Lung (tissue), 12 donors: ENCODE measurements around the gene GUCY2C. TPM values are rescaled to one million over a fixed set of nuclear protein-coding genes. Genes with fewer than 3 reads are reported as not detected.

Experiments
- ATAC-seq: fragments of 200-7000 bp; cut with Tn5 transposase; one replicate; pipeline ENCODE4 v1.9.1; 2020; ENCODE audit warnings: moderate number of reproducible peaks; ENCODE audit not compliant: insufficient read depth, low FRiP score
- DNase-seq, 3 donors: peaks; one replicate each; pipeline ENCODE4 v3.0.0-alpha.2; 2013 to 2017
- H3K27ac ChIP-seq, 2 donors: one replicate each; pipeline ENCODE4 v1.5.1; 2013; ENCODE audit warnings: mild to moderate bottlenecking in 2 of 2, moderate library complexity in 2 of 2, control low read depth in 1 of 2, inconsistent platforms in 1 of 2, low read depth in 1 of 2, low read length in 1 of 2
- H3K27me3 ChIP-seq, 3 donors: one replicate each; pipeline ENCODE4 v1.5.1; 2013; ENCODE audit warnings: low read length in 2 of 3; ENCODE audit not compliant: control insufficient read depth in 3 of 3, insufficient read depth in 3 of 3
- H3K36me3 ChIP-seq, 4 donors: one replicate each; pipeline ENCODE4 v1.5.1; 2013; ENCODE audit warnings: low read length in 4 of 4, mild to moderate bottlenecking in 1 of 4, moderate library complexity in 1 of 4; ENCODE audit not compliant: control insufficient read depth in 4 of 4, insufficient read depth in 4 of 4
- H3K4me1 ChIP-seq, 5 donors: one replicate each; pipeline ENCODE4 v1.5.1; 2013; ENCODE audit warnings: low read length in 5 of 5, mild to moderate bottlenecking in 2 of 5, moderate library complexity in 1 of 5; ENCODE audit not compliant: control insufficient read depth in 5 of 5, insufficient read depth in 5 of 5
- H3K4me3 ChIP-seq: one replicate; pipeline ENCODE4 v1.5.1; 2013; ENCODE audit warnings: mild to moderate bottlenecking, control low read depth, moderate library complexity
- H3K9ac ChIP-seq, 2 donors: one replicate each; pipeline ENCODE4 v1.5.1; 2013; ENCODE audit warnings: low read length in 2 of 2, control low read depth in 1 of 2; ENCODE audit not compliant: insufficient read depth in 1 of 2
- H3K9me3 ChIP-seq, 4 donors: one replicate each; pipeline ENCODE4 v1.5.1; 2013; ENCODE audit warnings: low read length in 3 of 4, mild to moderate bottlenecking in 1 of 4, moderate library complexity in 1 of 4; ENCODE audit not compliant: control insufficient read depth in 4 of 4, insufficient read depth in 3 of 4
- CTCF ChIP-seq: IDR thresholded peaks from 2 replicates; pipeline ENCODE4 v1.5.1; 2012; ENCODE audit warnings: mild to moderate bottlenecking; ENCODE audit errors: control extremely low read depth, extremely low read depth
- WGBS, 2 donors: extraction: QIAGEN DNeasy Blood & Tissue Kit; methylation state at CpG; one replicate each; pipeline ENCODE4 v1.1.7; 2013; 5-methylcytosine and 5-hydroxymethylcytosine counted together
- polyA plus RNA-seq, 2 donors: library from polyadenylated mRNA; stranded (reverse); fragments of 200-250 nt; gene quantifications; one replicate each; pipeline ENCODE4 v1.2.1, GENCODE V29; 2013
- total RNA-seq, 2 donors: library from RNA; depleted of rRNA in 1 of 2; stranded (reverse); fragments of >200 nt in 1 of 2; gene quantifications; one replicate each; pipeline ENCODE4 v1.2.1, GENCODE V29; 2014 to 2021
- donor health status: control.
- donor health status: control.
- donor health status: Bipolar disorder and iron deficiency.
- donor health status: healthy.
- donor health status: DM: yes; HTN: yes; CAD: no.

GUCY2C gene
- total and polyA plus RNA-seq, 4 donors, result 0.02 TPM; not detected in 3

DNA sequence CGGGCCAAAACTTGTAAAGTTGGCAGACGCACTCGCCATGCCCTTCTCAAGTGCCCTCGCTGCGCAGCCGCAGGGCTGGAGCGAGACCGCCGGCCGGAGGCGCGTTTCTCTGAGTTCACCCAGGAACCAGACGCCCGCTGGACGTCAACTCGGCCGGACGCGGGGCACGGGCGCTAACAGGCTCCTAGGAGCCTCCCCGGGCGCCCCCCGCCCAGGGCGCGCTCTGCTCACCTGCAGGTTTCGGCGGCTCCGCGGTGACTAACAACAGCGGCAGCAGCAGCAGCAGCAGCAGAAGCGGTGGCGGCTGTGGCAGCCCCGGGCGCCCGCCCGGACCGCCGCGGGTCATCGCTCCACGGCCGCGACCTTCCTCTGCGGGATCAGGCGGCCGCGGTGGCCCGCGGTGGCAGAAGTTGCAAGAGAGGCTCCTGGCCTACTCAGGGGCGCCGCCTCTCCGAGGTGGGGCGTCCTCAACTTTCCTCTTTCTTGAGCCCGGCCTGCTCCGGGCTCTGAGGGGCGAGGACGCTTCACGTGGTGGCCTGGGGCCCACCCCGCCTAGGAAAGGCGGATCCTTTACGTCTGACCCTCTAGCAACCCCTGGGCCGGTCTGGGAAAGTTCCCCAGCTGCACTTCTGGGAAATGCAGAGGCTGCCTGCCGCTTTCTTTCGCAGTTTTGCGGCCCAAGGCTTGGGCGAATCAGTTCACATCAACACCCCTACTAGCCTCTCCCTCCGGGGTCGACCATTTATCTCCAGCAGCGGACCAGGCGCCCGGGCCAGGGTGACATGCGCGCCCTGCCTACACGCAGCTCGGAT lies 128.8 kb downstream of the GUCY2C start, which contains the start of gene PLBD1:
Gene PLBD1, minus strand, starts transcription at position 533 of the 812 bp plus-strand sequence. Its CDS starts 187 bp downstream, at position 346.
- no peaks in the 10 kb centered on the region for H3K27me3 ChIP-seq
- 7 to 8% methylated on average over 68 to 76 of the region's 76 CpGs for WGBS, 2 donors
- no peaks in the 10 kb centered on the region for H3K36me3 ChIP-seq
- peak; percentile 77 to 83 (median 78) for DNase-seq
- peak within 1 kb of the TSS; percentile 85 to 98 for H3K27ac ChIP-seq
- ATAC-seq, result peak; percentile 86
- H3K9me3 ChIP-seq, result no peaks in the 10 kb centered on the region
- peaks cover 0 to 4% (median 0%) of the 10 kb centered on the region in 5 donors for H3K4me1 ChIP-seq
- TF ChIP-seq CTCF, result no peak
- H3K4me3 ChIP-seq, result peak within 1 kb of the TSS; percentile 44
- H3K9ac ChIP-seq, result peak within 1 kb of the TSS; percentile 24 to 80

DNA sequence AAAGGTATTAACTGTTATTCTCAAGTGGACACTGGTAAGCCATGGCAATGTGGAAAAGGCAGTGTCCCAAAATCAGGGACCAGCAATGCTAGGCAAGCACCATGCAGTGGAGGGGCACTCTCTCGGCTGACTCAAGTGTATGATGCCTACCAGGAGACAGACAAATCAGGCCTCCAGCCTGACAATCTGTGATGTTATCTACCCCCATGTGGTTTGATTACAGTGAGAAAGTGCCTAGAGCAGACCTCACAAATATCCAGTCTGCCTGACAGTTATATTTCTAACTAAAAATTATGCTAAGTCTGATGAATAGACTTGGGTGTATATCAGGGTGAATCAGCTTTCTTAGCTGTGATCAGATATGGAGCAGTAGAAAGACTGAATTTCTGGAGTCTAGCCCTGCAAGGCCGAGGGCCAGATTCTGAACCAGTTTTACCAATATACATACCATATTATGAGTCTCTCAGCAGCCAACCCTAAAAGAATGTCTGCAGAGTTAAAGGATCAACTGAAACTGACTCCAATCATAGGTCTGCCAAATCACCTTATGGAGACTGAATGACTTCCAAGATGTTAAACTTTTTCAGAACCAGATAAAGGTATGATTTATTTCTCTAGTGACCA lies 132.0 kb downstream of the GUCY2C start:
- TF ChIP-seq CTCF, result no peak
- DNase-seq, result no peak
- Histone ChIP-seq H3K27ac (no peak overlapping the region), H3K36me3 (no peaks in the 10 kb centered on the region), H3K9ac (no peak overlapping the region), H3K9me3 (no peaks in the 10 kb centered on the region), H3K4me1 (peaks cover 0 to 4% (median 0%) of the 10 kb centered on the region in 5 donors), H3K27me3 (no peaks in the 10 kb centered on the region), H3K4me3 (no peak overlapping the region)
- ATAC-seq, result no peak
- WGBS, 2 donors, result 91 to 94% methylated on average over 2 of the region's 2 CpGs

GRCh38 chr12:14563046-14563445 lies 133.4 kb downstream of the GUCY2C start:
- no peak overlapping the region for H3K9ac ChIP-seq
- no peak overlapping the region for H3K27ac ChIP-seq
- peaks cover 0 to 3% (median 0%) of the 10 kb centered on the region in 5 donors for H3K4me1 ChIP-seq
- TF ChIP-seq CTCF, result no peak
- no peaks in the 10 kb centered on the region for H3K27me3 ChIP-seq
- no peak for ATAC-seq
- no peaks in the 10 kb centered on the region for H3K36me3 ChIP-seq
- no peak for DNase-seq
- no peaks in the 10 kb centered on the region for H3K9me3 ChIP-seq
- WGBS, 2 donors, result 54 to 75% methylated on average over 4 of the region's 4 CpGs
- H3K4me3 ChIP-seq, result no peak overlapping the region

Other genes starting within 250 kb of the GUCY2C start
- 10 to 100 TPM; 21.2 to 30.5 TPM for gene PLBD1, start 128.7 kb downstream of the GUCY2C start, total RNA-seq
- 10 to 100 TPM in 1 of 2 donors, 1 to 10 TPM in 1; 9.5 to 40.9 TPM for gene PLBD1, start 128.7 kb downstream of the GUCY2C start, polyA plus RNA-seq
- gene WBP11, start 106.9 kb upstream of the GUCY2C start, total RNA-seq, result 10 to 100 TPM; 39.5 to 52.8 TPM
- gene WBP11, start 106.9 kb upstream of the GUCY2C start, polyA plus RNA-seq, result 10 to 100 TPM; 14.8 to 21.6 TPM
- 1 to 10 TPM in 1 of 2 donors, under 1 TPM in 1; 0.55 to 2.4 TPM for gene C12orf60, start 107.1 kb upstream of the GUCY2C start, total RNA-seq
- under 1 TPM; 0.71 to 0.87 TPM for gene C12orf60, start 107.1 kb upstream of the GUCY2C start, polyA plus RNA-seq
- gene SMCO3, start 117.6 kb upstream of the GUCY2C start, total RNA-seq, result 1 to 10 TPM in 1 of 2 donors, under 1 TPM in 1; 0.80 to 1.3 TPM
- gene SMCO3, start 117.6 kb upstream of the GUCY2C start, polyA plus RNA-seq, result under 1 TPM; 0.27 to 0.61 TPM
- 1 to 10 TPM; 1.1 to 3.1 TPM for gene ART4, start 146.9 kb upstream of the GUCY2C start, total RNA-seq
- gene ART4, start 146.9 kb upstream of the GUCY2C start, polyA plus RNA-seq, result under 1 TPM; 0.76 to 0.77 TPM
- gene MGP, start 189.3 kb upstream of the GUCY2C start, total RNA-seq, result 100 to 1,000 TPM; 175 to 592 TPM
- gene MGP, start 189.3 kb upstream of the GUCY2C start, polyA plus RNA-seq, result 100 to 1,000 TPM; 193 to 262 TPM
- gene ERP27, start 241.9 kb upstream of the GUCY2C start, total RNA-seq, result 10 to 100 TPM; 13.6 to 64.6 TPM
- gene ERP27, start 241.9 kb upstream of the GUCY2C start, polyA plus RNA-seq, result 1 to 10 TPM; 1.9 to 7.2 TPM